ENCODE measurements around the gene RSPH6A.

RSPH6A gene

GRCh38 chr19:45798995-45799517 lies 16.1 kb downstream of the RSPH6A start (continued):
- TF ChIP-seq, protein P1, sequence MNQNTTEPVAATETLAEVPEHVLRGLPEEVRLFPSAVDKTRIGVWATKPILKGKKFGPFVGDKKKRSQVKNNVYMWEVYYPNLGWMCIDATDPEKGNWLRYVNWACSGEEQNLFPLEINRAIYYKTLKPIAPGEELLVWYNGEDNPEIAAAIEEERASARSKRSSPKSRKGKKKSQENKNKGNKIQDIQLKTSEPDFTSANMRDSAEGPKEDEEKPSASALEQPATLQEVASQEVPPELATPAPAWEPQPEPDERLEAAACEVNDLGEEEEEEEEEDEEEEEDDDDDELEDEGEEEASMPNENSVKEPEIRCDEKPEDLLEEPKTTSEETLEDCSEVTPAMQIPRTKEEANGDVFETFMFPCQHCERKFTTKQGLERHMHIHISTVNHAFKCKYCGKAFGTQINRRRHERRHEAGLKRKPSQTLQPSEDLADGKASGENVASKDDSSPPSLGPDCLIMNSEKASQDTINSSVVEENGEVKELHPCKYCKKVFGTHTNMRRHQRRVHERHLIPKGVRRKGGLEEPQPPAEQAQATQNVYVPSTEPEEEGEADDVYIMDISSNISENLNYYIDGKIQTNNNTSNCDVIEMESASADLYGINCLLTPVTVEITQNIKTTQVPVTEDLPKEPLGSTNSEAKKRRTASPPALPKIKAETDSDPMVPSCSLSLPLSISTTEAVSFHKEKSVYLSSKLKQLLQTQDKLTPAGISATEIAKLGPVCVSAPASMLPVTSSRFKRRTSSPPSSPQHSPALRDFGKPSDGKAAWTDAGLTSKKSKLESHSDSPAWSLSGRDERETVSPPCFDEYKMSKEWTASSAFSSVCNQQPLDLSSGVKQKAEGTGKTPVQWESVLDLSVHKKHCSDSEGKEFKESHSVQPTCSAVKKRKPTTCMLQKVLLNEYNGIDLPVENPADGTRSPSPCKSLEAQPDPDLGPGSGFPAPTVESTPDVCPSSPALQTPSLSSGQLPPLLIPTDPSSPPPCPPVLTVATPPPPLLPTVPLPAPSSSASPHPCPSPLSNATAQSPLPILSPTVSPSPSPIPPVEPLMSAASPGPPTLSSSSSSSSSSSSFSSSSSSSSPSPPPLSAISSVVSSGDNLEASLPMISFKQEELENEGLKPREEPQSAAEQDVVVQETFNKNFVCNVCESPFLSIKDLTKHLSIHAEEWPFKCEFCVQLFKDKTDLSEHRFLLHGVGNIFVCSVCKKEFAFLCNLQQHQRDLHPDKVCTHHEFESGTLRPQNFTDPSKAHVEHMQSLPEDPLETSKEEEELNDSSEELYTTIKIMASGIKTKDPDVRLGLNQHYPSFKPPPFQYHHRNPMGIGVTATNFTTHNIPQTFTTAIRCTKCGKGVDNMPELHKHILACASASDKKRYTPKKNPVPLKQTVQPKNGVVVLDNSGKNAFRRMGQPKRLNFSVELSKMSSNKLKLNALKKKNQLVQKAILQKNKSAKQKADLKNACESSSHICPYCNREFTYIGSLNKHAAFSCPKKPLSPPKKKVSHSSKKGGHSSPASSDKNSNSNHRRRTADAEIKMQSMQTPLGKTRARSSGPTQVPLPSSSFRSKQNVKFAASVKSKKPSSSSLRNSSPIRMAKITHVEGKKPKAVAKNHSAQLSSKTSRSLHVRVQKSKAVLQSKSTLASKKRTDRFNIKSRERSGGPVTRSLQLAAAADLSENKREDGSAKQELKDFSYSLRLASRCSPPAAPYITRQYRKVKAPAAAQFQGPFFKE (tag by site-specific recombination; IDR thresholded peaks at IDR 0.05; ENCODE audit: borderline replicate concordance) = no peak
- no peak for TF ChIP-seq ZNF561 (tag by site-specific recombination; IDR thresholded peaks at IDR 0.05; ENCODE audit: borderline replicate concordance)
- no peak for TF ChIP-seq ZNF114 (tag by site-specific recombination; IDR thresholded peaks at IDR 0.05)
- no peak for TF ChIP-seq SCRT1 (tag by site-specific recombination; IDR thresholded peaks at IDR 0.05; ENCODE audit: borderline replicate concordance)
- TF ChIP-seq ZNF37A (tag by site-specific recombination; IDR thresholded peaks at IDR 0.05) = no peak
- TF ChIP-seq SP7 (tag by site-specific recombination; IDR thresholded peaks at IDR 0.05) = no peak
- no peak for TF ChIP-seq ZBTB26 (tag by site-specific recombination; optimal IDR thresholded peaks at IDR 0.05)
- TF ChIP-seq GLI2 (tag by site-specific recombination; IDR thresholded peaks at IDR 0.05; ENCODE audit: borderline replicate concordance, low read depth) = no peak
- TF ChIP-seq BCL6B (tag by site-specific recombination; IDR thresholded peaks at IDR 0.05) = no peak
- no peak for TF ChIP-seq PRDM4 (tag by site-specific recombination; IDR thresholded peaks at IDR 0.05)
- TF ChIP-seq ZNF292 (tag by site-specific recombination; IDR thresholded peaks at IDR 0.05; ENCODE audit: borderline replicate concordance, low read depth) = no peak
- no peak for TF ChIP-seq ZNF701 (tag by site-specific recombination; IDR thresholded peaks at IDR 0.05)
- no peak for TF ChIP-seq ZNF138 (tag by site-specific recombination; IDR thresholded peaks at IDR 0.05; ENCODE audit: borderline replicate concordance)
- no peak for TF ChIP-seq ZNF175 (tag by site-specific recombination; IDR thresholded peaks at IDR 0.05)
- TF ChIP-seq ZNF280C (tag by site-specific recombination; IDR thresholded peaks at IDR 0.05) = no peak
- TF ChIP-seq, protein P2, sequence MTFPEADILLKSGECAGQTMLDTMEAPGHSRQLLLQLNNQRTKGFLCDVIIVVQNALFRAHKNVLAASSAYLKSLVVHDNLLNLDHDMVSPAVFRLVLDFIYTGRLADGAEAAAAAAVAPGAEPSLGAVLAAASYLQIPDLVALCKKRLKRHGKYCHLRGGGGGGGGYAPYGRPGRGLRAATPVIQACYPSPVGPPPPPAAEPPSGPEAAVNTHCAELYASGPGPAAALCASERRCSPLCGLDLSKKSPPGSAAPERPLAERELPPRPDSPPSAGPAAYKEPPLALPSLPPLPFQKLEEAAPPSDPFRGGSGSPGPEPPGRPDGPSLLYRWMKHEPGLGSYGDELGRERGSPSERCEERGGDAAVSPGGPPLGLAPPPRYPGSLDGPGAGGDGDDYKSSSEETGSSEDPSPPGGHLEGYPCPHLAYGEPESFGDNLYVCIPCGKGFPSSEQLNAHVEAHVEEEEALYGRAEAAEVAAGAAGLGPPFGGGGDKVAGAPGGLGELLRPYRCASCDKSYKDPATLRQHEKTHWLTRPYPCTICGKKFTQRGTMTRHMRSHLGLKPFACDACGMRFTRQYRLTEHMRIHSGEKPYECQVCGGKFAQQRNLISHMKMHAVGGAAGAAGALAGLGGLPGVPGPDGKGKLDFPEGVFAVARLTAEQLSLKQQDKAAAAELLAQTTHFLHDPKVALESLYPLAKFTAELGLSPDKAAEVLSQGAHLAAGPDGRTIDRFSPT (tag by site-specific recombination; IDR thresholded peaks at IDR 0.05) = no peak
- TF ChIP-seq ZNF544 (tag by site-specific recombination; IDR thresholded peaks at IDR 0.05) = no peak
- no peak for TF ChIP-seq OSR2 (tag by site-specific recombination; IDR thresholded peaks at IDR 0.05)
- no peak for TF ChIP-seq ZNF473 (tag by site-specific recombination; IDR thresholded peaks at IDR 0.05)
- TF ChIP-seq ZNF677 (tag by site-specific recombination; IDR thresholded peaks at IDR 0.05) = no peak
- TF ChIP-seq, protein P3, sequence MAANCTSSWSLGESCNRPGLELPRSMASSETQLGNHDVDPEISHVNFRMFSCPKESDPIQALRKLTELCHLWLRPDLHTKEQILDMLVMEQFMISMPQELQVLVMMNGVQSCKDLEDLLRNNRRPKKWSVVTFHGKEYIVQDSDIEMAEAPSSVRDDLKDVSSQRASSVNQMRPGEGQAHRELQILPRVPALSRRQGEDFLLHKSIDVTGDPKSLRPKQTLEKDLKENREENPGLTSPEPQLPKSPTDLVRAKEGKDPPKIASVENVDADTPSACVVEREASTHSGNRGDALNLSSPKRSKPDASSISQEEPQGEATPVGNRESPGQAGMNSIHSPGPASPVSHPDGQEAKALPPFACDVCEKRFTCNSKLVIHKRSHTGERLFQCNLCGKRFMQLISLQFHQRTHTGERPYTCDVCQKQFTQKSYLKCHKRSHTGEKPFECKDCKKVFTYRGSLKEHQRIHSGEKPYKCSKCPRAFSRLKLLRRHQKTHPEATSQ (tag by site-specific recombination; IDR thresholded peaks at IDR 0.05) = no peak
- TF ChIP-seq ZNF433 (tag by site-specific recombination; IDR thresholded peaks at IDR 0.05; ENCODE audit: low read depth) = no peak
- no peak for TF ChIP-seq KLF10 (tag by site-specific recombination; IDR thresholded peaks at IDR 0.05)

All from HEK293 (cell line).